Fibroblast of skin of abdomen (primary cell): ENCODE measurements around the gene FBXO48.
"Not testable (repeated sequence)": the region's sequence is repeated elsewhere in the genome, so short reads cannot be mapped to it uniquely, and the experiment has no call there.

Experiments used
- DNase-seq: peaks from one replicate; pipeline ENCODE4 v3.0.0-alpha.2; 2013

The FBXO48 gene

DNA sequence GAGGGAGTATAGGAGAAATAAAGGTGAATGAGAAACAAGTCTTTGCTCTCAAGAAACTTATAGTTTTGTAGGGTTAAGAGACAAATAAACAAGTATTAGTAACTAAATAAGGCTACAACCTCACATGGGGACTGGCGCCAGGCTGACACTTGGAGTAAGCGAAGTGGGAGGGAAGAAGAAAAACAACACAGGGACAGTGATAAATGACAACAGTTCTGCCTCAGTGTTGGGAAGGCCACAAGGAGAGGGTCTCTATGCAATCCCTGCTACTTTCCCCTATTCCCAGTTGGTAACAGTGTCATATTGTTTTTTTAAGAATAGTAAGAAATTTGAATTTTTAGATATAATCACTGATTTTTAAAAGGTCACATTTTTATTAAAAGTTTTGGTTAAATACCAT is 4.3 kb upstream of the FBXO48 start:
- no peak for DNase-seq

DNA sequence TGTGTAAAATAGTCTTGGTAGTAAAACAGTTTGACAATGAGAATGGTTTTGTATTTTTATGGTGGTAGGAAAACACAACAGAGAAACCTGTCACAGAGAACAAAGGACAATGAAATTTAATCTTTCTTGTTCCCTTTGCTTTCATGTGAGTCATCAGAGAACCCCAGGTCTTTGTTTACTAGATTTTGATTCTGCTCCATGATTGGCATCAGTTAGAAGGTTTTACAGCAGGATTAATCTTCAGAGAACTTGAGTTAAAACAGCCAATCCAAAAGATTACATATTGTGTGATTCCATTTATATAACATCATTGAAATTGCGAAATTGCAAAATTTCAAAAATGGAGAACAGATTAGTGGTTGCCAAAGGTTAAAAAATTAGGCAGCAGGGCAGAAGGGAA is 2.8 kb upstream of the FBXO48 start:
- no peak for DNase-seq

DNA sequence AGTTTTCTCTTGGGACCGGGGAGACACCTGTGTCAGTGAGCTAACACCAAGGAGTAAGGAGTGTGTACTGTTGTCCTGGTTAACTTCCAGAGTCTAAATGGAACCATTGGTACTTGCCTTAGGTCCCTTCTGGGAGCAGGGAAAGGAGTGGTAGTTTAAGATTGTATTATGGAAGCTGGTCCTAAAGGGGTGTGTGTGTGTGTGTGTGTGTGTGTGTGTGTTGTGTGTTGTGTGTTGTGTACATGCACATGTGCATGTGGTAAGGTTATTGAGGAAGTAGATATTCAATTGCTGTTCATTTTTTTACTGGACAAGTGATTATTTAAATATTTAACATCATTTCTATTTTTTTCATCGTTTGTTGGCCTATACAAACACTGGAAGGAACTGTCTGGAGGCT is 1.7 kb upstream of the FBXO48 start:
- DNase-seq = no peak

DNA sequence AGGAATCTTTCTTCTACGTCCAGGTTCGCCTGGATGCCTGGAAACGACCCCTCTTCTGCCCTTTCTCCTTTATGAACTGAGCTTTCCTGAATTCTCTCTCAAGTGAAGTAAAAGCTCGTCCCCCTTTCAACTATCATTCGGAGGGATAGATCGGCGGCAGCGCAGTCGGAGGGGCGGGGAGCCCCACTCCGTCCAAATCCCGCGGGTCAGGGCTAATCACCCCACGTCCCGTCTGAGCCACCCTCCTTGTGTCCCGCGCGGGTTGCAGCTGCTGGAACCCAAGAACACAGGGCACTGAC is 367 bp downstream of the FBXO48 start:
- peak; percentile 12 for DNase-seq

DNA sequence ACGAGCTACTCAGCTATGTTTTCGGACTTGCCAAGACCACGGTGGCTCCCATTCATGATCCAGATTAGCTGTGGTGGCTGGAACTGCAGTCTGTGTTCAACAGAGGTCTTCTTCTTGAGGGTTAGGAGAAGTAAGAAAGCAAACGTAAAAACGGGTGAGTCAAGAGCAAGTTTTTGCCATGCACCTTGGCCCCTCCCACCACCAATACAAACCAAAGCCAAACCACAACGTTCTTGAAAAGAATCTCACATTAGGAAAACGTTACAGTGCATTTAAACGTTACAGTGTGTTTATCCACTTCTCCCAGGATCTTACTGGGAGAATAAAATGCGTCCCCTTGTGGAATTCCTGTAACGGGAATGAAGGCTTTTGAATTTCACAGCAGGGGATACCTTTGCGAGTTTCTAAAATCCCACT is 725 bp downstream of the FBXO48 start:
- DNase-seq = peak; percentile 61

DNA sequence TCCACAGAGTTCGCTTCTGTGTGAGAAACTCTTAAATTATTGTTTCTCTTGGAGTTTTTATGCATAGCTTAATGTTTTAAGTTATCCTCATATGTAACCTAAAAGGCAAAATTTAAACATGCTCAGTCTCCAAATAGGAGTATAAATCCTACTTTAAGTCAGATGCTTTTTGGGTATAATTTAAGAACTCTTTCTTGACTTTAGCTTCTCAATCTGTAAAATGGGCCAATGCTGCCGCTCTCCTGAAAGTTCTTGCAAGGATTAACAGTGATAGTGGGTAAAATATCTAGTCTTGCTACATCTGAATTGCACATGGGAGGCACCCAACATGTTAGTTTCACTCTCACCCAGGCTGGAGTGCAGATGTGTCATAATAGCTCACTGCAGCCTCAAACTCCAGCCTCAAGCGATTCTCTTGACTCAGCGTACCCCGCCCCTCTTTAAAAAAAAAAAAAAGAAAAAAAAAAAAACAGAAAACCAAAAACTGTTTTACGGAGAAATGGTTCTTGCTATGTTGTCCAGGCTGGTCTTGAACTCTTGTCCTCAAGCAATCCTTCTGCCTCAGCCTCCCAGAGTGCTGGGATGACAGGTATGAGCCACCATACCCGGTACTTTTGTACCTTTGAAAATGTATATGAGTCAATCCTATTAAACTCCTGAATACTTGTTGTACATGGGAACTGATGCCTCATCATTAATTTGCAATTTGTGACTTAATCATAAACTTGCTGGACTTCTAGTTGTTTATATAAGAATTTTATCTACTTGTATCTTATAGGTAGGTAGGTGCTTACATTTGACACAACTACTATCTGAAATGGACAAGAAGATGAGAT is 1.8 kb downstream of the FBXO48 start:
- peak; percentile 50 for DNase-seq

DNA sequence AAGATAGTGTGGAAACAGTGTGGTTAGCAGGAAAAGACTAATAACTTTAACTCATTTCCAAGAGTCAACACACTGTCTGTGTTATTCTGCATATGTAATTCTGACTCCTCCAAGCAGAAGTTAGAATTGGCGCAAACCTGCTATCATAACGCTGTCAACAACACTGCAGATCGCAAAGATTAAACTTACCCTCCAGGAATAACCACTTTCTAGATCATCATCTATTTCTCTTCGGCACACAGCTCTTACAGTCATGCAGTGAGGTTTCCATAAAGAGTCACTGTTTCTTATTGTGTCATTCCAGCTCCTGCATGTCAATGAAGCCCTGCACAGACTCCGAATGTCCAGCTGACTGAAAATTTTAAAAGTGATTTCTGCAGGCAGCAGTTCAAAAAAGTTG is 2.4 kb downstream of the FBXO48 start:
- no peak for DNase-seq

DNA sequence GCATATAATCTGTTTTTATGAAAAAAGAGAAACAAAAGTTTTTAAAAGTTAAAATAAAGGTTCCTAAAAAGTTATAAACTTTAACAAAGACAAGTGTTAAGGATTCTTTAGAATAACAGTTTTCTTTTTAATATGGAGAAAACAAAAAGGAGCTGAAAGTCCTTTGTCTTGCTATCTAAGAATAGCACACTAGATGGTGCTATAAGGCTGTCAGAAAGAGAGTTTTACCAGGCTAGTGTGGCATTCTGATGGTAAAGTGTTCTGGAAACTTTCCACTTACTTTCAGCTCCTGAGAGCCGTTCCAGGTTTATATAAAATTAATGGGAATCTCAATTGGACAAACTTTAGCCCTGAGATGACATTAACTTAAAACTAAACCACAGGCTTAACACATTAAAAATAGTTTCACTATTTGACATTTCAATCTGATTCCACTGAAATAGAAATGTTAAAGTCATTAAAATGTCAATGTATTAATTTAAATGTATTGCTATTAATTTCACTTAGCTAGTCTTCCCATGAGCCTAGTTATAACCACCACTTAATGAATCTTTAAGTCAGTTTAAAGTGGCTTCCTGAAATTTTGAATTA is 3.7 kb downstream of the FBXO48 start:
- DNase-seq = peak; percentile 60

DNA sequence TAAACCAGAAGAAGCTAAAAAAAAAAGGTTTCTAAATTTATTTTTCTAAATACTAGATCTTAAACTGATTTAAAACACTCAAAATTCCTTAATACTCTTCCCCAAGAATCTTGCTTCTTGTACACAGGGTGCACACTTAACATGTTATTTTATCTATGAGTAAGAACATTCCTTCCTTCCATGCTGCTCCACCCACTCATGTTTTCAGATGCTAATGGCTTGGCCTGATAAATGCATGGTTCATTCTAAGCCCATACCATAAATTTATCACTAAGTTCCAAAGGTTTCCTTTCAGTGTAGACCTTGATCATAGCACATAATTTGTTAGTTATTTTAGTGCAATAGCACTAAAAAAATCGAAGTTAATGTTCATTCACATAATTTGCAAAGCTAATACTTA is 8.1 kb downstream of the FBXO48 start:
- DNase-seq = peak; percentile 57

DNA sequence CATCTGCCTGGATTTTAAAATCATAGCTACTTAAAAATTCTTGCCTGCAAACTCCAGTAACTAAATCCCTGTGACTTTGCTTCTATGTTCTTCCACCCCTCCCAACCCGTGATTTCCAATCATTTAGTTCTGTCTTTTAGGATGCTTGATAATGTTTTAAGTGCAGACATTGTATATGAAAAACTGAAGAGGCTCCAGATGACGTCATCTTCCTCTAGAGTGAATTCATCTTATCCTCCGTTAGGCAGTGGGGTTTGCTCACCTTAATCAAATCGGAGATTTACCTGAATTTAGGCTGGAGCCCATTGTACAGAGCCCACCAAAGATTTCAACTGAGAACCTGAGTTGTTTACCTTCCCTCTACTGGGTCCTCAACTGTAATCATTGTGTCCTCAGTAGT is 10.9 kb downstream of the FBXO48 start:
- no peak for DNase-seq

DNA sequence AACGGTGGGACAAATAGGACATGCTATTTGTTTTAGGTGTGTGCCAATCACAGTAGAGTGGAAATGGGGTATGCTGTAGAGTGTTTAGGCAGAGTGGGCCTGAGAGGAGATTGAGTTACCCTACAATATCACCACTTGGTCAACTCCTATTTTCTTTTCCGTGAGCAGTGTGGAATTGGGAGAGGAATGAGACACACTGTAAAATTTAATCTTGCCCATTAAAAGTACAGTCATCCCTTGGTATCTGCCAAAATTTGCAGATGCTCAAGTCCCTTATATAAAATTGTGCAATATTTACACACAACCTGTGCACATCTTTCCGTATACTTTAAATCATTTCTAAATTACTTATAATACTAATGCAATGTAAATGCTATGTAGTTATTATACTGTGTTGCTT is 12.4 kb downstream of the FBXO48 start:
- no peak for DNase-seq

DNA sequence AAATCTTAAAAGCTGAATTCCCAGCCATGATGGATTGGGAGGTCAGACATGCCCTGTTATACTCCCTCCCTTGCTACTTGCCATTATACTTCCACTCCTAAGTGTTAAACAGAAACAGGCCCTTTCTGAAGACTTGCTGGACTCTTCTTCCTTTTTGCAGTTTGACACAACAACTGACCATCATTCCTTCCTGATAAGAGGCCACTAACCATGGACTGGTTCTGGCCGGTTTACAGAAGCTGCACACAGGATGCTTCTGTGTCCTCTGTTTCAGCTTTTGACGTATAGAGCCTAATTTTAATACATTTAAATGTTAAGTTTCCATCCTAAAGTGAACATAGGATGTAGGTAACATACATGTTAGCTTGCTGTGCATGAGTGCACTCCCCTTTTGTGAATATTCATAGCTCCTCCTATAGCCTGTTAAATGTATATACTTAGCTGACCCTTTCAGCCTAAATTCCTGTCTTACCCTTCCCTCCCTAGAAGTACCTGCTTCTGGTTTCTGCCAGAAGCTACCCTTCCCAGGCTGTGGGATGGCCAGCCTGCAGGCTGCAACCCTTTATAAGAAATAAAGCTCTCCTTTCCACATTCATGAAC is 13.2 kb downstream of the FBXO48 start:
- no peak for DNase-seq

DNA sequence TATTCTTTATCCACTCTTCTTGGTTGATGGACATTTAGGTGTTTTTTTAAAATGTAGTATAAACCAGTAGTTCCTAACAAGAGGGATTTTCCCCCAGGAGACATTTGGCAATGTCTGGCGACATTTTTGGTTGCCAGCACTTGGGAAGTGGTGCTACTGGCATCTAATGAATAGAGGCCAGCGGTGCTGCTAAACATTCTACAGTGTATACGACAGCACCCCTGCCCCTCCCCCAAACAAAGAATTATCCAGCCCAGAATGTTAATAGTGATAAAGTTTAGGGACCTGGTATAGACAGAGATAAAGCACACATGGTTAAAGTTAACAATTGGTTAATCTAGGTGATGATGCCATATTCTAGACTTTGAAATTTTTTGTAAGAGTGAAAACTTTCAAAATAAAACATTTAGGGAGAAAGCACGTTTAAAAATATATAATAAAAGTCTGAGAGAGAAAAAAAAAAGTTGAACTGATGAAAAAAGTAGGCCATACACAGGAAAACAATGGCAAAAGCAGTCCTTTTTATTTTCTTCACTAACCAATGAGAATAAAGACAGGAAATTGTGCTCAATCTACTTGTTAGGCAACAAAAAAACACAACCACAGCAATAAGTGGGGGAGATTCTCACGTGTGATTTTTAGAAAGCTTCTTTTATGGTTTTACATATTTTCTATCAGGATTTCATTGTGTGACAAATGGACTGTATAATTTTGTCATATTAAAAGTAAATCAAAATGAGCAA is 14.8 kb downstream of the FBXO48 start:
- no peak for DNase-seq

DNA sequence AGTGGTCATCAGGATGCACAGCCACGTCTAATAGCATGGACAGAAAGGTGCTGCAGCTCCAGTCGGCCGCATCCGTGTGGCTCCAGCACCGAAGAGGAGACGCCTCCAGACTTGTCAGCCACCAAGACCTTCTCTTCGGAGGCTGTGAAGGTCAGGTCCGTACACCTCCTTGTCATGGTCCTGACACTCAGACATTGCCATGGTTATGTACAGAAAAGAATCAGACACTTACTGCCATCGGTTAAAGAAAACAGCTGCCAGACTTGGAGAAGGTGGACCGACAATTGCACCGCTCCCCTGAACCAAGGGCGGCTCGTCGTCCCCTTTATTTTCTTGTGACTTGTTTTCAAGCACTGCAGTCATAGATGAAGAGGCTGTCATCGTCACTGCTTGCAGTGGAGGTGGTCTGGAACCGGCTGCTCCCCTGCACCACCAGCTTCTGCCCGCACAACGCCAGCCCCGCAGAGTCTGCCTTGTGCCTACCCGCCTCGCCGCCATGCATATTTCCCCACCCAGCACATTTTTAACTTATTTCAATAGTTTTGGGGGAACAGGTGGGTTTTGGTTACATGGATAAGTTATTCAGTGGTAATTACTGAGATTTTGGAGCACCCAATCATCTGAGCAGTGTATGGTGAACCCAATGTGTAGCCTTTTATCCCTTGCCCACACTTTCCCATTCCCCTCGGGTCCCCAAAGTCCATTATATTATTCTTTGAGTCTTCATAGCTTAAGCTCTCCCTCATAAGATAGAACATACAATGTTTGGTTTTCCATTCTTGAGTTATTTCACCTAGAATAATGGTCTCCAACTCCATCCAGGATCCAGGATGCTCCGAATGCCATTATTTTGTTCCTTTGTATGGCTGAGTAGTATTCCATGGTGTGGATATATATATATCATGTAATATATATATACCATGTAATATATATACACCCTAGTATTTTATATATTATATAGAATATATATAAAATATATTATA is 18.1 kb downstream of the FBXO48 start:
- no peak for DNase-seq

DNA sequence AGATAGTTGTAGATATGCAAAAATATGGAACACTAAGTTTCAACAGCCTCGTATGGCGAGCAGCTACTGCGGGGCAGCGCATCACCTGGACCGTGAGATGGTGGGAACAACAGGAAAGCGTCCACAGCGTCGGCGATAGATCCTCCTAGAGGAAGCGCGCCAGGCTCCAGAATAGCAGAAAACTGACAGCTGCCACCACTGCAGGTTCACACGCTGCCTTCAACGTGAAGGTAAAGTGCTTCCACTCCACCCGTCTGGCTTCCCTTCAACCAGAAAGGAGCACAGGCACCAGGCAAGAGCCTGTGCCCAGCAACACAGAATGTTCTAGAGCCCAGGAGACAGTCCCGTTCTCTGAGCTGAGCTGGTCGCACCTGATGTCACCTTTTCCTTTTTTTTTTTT is 20.0 kb downstream of the FBXO48 start:
- DNase-seq = no peak

DNA sequence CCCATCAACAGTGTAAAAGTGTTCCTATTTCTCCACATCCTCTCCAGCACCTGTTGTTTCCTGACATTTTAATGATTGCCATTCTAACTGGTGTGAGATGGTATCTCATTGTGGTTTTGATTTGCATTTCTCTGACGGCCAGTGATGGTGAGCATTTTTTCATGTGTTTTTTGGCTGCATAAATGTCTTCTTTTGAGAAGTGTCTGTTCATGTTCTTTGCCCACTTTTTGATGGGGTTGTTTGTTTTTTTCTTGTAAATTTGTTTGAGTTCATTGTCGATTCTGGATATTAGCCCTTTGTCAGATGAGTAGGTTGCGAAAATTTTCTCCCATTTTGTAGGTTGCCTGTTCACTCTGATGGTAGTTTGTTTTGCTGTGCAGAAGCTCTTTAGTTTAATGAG is 20.7 kb downstream of the FBXO48 start:
- DNase-seq = not testable (repeated sequence)

DNA sequence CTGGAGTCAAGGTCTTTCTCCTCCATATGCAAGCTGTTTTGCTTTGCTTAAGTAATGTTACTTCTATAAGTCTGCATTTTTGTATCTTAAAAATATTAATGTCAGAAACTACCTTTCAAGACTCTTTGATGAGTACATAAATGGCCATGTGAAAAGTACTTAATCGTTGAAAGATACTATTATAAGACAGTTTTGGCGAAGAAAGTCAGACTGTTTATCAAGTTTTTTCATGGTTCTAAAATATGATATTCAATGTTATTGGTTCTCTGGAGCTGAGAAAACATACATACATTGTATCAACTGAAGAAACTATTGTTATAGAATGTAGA is 25.1 kb downstream of the FBXO48 start:
- DNase-seq = no peak

DNA sequence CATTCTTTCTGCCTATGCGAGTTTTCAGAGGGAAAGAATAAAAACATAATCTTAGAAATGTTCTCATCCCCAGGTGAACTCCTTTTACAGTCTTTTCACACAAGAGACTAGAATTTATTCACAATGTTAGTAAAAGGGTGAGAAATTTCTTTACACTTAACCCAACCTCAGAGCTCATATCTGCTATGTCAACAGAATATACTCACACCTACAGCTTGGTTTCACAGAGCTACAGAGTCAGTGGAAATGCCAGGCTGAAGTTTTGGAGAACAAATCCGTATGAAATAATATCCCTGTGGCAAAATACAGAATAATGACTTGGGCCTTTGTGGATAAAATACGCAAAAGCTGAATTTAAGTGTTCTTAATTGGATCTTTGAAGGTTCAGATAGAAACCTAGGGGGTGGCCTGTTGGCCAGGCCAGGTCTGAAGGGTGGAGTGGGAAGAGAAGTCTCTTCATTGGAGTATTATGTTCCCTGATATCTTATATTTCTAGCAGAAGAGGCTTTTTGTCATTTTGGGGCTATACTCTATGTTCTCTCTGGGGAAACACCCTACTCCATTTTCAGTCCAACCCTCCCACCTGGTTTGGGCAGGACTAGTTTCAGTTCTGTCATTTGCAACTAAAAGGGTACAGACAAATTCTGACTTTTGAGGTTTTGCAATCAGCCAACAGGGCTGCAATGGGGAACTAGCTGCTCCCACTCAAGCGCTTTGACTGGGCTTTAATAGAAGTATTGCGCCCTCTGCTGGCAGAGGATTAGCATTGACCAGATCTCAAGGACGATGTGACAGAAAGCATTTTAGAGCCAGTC is 25.7 kb downstream of the FBXO48 start:
- DNase-seq = peak; percentile 85

DNA sequence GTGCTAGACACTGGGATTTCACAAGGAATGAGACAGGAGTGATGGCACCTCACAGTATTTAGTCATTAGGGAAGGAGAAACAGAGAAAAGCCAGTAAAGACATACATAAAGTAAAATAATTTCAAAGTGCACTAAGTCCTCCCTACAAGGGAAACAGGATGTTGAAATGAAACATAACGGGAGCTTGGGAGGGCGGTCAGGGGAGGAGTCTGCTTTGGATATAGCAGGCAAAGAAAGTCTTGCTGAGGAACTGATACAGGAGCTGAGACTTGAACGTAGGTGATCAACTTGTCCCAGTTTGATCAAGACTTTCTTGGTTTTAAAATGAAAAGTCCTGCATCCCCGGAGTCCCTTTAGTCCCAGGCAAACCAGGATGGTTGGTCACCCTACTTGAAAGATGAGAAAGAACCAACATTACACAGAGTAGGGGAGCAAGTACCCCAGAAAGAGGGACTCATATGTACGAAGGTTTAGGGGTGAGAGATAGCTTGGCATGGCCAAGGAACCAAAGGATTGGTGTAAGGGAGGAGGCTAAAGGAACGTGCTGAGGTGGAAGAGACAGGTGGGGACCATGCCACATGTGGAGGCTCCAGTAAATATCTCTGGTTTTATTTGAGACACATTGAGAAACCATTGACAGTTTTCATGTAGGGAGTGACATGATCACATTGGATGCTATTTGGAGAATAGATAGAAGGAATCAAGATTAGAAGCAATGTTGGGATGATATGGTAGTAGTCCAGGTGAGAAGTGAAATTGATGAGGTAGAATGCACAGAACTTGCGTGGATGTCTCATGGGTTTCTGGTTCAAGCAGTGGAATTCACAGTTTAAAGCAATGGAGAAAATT is 28.4 kb downstream of the FBXO48 start:
- no peak for DNase-seq

DNA sequence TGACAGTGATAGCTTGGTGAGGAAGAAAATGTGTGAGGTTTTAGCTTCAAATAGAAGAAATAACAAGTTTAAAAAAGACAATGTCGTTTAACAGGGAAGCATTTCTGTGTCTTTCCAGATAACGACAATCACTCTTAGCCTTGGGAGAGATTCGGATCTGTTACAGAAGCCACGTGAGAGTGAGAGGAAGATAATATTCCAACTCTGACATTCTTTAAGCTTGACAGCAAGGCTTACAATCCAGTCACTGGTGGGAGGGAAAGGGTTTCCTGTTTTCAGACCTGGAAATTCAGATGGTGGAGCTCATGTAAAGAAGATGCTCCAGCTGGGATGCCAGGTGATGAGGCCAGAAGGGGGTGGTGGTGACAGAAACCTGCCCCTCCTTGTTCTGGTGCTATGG is 30.8 kb downstream of the FBXO48 start:
- DNase-seq = no peak

DNA sequence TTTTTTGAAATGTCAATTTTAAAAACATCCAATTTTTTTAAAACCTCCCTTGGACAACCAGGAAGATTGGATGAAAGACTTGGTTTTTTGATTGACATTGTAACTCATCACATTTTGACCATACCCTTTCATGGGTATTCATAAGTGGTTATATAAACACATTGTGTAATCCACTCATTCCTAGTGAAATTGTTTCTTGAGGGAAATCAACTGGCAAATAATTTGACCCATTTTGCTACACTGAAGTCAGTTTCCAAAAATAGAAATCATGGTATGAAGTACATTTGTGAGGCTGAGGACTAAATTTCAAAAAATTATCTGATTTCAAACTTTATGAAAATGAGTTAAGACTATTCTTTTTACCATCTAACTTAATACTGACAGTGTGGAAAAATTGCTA is 31.5 kb downstream of the FBXO48 start:
- DNase-seq = no peak
